WERI-Rb-1 (cell line): ENCODE measurements around the gene CAPN5.

Experiments used
- DNase-seq: peaks from one replicate; pipeline ENCODE4 v3.0.0-alpha.2; 2020
- H3K27ac ChIP-seq: fragments of 250-450 bp; sonication (Bioruptor Pico); 2 replicates; pipeline ENCODE4 v1.5.1; 2020; ENCODE audit warnings: mild to moderate bottlenecking, moderate library complexity
- H3K27me3 ChIP-seq: fragments of 250-450 bp; sonication (Bioruptor Pico); 2 replicates; pipeline ENCODE4 v1.5.1; 2021; ENCODE audit warnings: mild to moderate bottlenecking, low read depth, moderate library complexity; ENCODE audit not compliant: insufficient read depth, severe bottlenecking
- H3K36me3 ChIP-seq: fragments of 250-450 bp; sonication (Bioruptor Pico); 2 replicates; pipeline ENCODE4 v1.5.1; 2020; ENCODE audit warnings: mild to moderate bottlenecking, moderate library complexity
- H3K4me3 ChIP-seq: 2 replicates; pipeline ENCODE4 v1.5.1; 2011; ENCODE audit warnings: low read depth, mild to moderate bottlenecking, control low read depth, low read length
- H3K9me3 ChIP-seq: fragments of 250-450 bp; sonication (Bioruptor Pico); 2 replicates; pipeline ENCODE4 v1.5.1; 2021; ENCODE audit warnings: mild to moderate bottlenecking, moderate library complexity; ENCODE audit not compliant: severe bottlenecking
- TF ChIP-seq, protein P1 (sequence below): IDR thresholded peaks from 2 replicates; pipeline ENCODE4 v1.5.1; 2011; ENCODE audit warnings: low read depth, mild to moderate bottlenecking, control low read depth, inconsistent platforms, low read length

CAPN5 gene

DNA sequence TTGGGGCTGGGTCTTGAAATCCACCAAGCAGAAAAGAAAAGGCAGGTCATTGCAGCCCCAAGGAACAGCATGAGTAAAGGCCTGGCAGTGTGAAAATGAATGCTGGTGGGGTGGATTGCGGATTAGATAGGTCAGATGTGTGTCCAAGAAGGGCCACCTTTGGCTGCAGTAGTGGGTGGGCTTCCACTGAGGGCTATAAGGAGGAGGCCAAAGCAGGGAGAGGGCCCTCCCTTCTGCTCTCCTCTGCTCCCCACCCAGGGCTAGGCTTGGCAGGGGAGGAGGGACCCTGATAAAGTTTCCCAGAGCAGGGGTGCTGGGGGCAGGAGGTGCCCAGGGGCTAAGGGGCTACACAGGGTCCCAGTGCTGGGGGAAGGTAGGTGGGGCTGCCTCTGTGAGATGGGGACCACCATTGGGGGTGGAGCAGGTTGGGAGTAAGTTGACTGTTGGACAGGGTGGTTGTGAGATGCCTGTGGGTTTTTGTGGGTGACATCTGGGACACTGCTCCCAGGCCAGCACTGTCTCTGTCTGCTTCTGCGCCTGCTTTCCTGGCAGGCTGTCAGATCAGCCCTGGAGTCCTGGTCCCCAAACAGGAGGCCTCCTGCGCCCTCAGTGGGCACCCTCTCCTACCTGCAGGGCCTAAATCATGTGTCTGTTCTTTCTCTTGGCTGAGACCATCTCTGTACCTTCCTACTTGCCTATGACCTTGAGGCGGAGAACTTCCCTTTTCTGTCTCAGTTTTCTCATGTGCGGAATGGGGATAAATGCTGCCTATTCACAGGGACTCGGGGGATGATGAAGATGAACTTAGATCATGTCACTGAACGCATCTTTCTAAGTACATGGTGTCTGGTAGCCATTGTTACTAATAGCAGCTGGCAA is 1.9 kb downstream of the CAPN5 start:
- H3K27me3 ChIP-seq, result no peaks in the 10 kb centered on the region
- H3K36me3 ChIP-seq, result no peaks in the 10 kb centered on the region
- H3K9me3 ChIP-seq, result no peaks in the 10 kb centered on the region
- no peak for DNase-seq
- TF ChIP-seq, protein P1, sequence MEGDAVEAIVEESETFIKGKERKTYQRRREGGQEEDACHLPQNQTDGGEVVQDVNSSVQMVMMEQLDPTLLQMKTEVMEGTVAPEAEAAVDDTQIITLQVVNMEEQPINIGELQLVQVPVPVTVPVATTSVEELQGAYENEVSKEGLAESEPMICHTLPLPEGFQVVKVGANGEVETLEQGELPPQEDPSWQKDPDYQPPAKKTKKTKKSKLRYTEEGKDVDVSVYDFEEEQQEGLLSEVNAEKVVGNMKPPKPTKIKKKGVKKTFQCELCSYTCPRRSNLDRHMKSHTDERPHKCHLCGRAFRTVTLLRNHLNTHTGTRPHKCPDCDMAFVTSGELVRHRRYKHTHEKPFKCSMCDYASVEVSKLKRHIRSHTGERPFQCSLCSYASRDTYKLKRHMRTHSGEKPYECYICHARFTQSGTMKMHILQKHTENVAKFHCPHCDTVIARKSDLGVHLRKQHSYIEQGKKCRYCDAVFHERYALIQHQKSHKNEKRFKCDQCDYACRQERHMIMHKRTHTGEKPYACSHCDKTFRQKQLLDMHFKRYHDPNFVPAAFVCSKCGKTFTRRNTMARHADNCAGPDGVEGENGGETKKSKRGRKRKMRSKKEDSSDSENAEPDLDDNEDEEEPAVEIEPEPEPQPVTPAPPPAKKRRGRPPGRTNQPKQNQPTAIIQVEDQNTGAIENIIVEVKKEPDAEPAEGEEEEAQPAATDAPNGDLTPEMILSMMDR, result no peak
- no peak overlapping the region for H3K4me3 ChIP-seq
- no peak overlapping the region for H3K27ac ChIP-seq

DNA sequence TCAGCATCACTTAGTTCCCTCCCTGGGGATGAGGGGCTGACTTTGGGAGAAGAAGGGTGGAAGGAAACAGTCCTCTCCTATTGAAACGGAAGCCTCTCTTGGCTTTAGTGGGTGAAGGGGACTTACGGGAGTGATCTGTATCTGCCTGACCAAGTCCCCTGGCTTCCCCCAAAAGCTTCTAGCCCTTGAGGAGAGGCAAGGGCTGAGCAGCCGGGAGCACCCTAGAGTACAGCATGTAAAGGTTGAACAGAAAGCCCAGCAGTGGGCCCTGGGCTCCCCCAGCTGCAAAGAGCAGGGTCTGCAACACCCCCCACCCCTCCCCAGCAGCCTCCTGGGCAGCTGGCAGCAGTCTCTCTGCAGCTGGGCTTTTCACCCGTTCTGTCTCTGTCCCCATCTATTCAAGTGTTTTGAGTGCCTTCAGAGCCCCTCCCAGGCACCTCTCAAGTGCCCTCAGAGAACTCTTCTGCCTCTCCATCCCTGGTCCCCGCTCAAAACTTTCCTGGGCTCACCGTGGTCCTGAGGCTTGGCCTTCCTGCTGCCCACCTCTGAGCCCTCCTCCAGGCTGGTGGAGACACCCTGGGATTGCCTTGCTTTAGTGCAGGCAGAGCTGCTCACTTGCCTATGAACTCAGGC is 2.7 kb downstream of the CAPN5 start:
- no peaks in the 10 kb centered on the region for H3K27me3 ChIP-seq
- H3K36me3 ChIP-seq, result no peaks in the 10 kb centered on the region
- DNase-seq, result no peak
- H3K9me3 ChIP-seq, result no peaks in the 10 kb centered on the region
- no peak overlapping the region for H3K4me3 ChIP-seq
- H3K27ac ChIP-seq, result no peak overlapping the region
- TF ChIP-seq, protein P1, result no peak

DNA sequence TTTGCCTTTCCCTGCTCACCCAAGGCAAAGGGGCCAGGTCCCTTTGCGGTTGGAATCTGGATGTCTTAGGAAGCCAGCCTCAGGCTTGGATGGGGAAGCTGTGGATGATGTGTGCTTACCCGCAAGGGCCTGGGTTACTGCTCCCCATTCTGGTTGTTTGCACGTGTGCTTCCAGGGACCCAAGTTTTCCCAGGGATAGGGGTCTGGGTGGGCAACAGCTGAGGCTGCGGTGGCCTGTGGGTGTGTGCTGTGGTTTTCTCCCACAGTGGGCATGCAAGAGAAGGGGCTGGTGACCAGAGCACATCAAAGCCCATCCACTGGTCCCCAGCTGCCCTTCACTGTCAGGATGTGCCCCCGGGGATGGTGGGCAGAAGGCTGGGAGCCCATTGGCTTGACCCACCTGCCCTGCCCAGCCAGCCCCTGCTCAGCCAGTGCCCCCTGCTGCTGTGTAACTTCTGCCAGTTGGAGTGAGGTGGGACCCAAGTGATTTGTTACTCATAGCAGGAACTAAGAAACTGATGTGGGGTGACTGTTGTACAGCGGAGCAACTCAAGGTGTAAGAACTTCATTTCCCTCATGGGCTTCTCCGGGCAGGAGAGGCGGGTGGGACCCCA is 3.3 kb downstream of the CAPN5 start:
- DNase-seq, result no peak
- H3K27me3 ChIP-seq, result no peaks in the 10 kb centered on the region
- TF ChIP-seq, protein P1, result no peak

DNA sequence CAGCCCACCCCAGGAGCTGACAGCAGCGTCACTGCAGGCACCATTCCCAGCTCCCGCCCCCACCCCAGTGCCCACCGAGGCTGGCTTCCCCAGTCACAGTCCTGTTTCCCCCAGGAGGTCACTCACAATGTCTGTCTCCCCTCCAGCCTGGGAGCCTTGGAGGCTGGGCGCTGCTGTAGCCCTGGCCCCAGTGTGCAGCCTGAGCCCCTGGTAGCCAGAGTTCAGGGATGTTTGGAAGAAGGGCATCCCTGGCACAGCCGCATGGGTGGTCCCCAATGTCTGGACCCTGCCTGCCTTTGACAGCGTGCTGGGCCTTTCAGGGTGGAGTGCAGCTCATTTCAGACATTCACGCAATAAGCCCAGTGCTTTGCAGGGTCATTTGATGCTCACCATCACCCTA is 4.3 kb downstream of the CAPN5 start:
- H3K27me3 ChIP-seq, result no peaks in the 10 kb centered on the region
- TF ChIP-seq, protein P1, result no peak

More for the DNA sequence above, 3.3 kb downstream of the CAPN5 start:
- Histone ChIP-seq H3K9me3 (no peaks in the 10 kb centered on the region), H3K36me3 (no peaks in the 10 kb centered on the region), H3K27ac (no peak overlapping the region), H3K4me3 (no peak overlapping the region)

DNA sequence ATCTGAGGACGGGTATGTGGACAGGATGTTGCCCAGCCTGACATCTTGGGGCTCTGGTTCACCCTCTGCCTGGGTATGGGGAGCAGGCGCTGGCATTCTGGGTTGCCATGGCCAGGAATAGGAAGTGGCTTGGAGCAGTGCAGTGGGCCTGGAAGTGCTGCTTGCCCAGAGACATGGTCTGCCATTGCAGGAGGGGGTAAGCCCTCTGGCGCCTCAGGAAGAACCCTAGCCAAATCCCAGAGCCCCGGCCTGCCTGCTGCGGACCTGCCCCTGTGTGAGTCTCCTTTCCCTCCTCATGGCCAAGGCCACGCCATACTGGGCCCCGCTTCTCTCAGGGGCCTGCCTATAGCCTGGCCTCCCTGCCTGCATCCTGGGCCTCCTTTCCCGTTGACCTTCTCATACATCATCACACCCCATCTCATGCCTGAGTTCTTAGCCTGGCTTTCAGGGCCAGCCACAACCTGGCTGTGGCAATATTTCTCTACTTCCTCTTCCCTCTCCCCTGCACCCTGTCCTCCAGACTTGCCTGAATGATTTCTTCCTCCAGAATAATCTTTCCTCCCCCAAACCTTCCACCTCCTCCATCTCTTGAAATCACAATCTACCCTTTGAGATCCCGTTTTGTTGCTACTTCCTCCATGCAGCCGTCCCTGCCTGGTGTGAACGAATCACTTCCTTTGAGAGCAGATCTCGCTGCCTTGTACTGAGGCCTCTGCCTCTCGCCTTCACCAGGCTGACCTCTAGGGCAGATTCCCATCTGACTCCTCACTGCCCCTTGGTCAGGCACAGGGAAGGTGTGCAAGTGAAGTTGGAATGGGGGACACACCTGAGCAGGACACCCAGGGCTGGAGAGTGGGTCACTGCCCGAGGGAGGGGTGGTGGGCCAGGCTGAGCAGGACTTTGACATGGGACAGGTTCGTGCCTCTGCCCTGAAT is 5.2 kb downstream of the CAPN5 start:
- Histone ChIP-seq H3K27ac (no peak overlapping the region), H3K4me3 (no peak overlapping the region), H3K9me3 (no peaks in the 10 kb centered on the region), H3K27me3 (no peaks in the 10 kb centered on the region), H3K36me3 (no peaks in the 10 kb centered on the region)
- TF ChIP-seq, protein P1, result no peak
- no peak for DNase-seq

More for the DNA sequence above, 4.3 kb downstream of the CAPN5 start:
- H3K9me3 ChIP-seq, result no peaks in the 10 kb centered on the region
- DNase-seq, result no peak
- H3K36me3 ChIP-seq, result no peaks in the 10 kb centered on the region
- no peak overlapping the region for H3K4me3 ChIP-seq
- H3K27ac ChIP-seq, result no peak overlapping the region
